Liver (tissue), 9 donors: Measurements from ENCODE around the gene NAV2. TPM values are rescaled to one million over a fixed set of nuclear protein-coding genes. Genes with fewer than 3 reads are reported as not detected.

ENCODE experiments used
- DNase-seq: peaks from one replicate; pipeline ENCODE4 v3.0.0-alpha.2; 2017; ENCODE audit warnings: low spot score
- H3K27ac ChIP-seq, 2 donors: one replicate each; pipeline ENCODE4 v1.7.0; 2013; ENCODE audit warnings: inconsistent platforms in 2 of 2, low read length in 2 of 2, control low read depth in 1 of 2, low read depth in 1 of 2, mild to moderate bottlenecking in 1 of 2
- H3K27me3 ChIP-seq, 4 donors: one replicate each; pipeline versions ENCODE4 v1.6.1 to v1.7.0; 2013; ENCODE audit warnings: low read length in 3 of 4, inconsistent platforms in 1 of 4, mild to moderate bottlenecking in 1 of 4, moderate library complexity in 1 of 4; ENCODE audit not compliant: control insufficient read depth in 4 of 4, insufficient read depth in 4 of 4
- H3K36me3 ChIP-seq, 4 donors: one replicate each; pipeline versions ENCODE4 v1.6.1 to v1.7.0; 2013; ENCODE audit warnings: low read length in 3 of 4, mild to moderate bottlenecking in 3 of 4, low read depth in 1 of 4, moderate library complexity in 1 of 4; ENCODE audit not compliant: control insufficient read depth in 4 of 4, insufficient read depth in 3 of 4
- H3K4me1 ChIP-seq, 4 donors: one replicate each; pipeline versions ENCODE4 v1.6.1 to v1.7.0; 2013; ENCODE audit warnings: low read length in 3 of 4, mild to moderate bottlenecking in 3 of 4, moderate library complexity in 1 of 4; ENCODE audit not compliant: control insufficient read depth in 4 of 4, insufficient read depth in 4 of 4
- H3K4me3 ChIP-seq, 3 donors: one replicate each; pipeline versions ENCODE4 v1.6.1 to v1.7.0; 2013; ENCODE audit warnings: low read length in 3 of 3, control low read depth in 1 of 3, low read depth in 1 of 3, mild to moderate bottlenecking in 1 of 3
- H3K9ac ChIP-seq, 2 donors: one replicate each; pipeline ENCODE4 v1.7.0; 2013; ENCODE audit warnings: low read length in 2 of 2, mild to moderate bottlenecking in 2 of 2, moderate library complexity in 2 of 2, control low read depth in 1 of 2, low read depth in 1 of 2
- H3K9me3 ChIP-seq, 4 donors: one replicate each; pipeline versions ENCODE4 v1.6.1 to v1.7.0; 2013; ENCODE audit warnings: low read length in 3 of 4; ENCODE audit not compliant: control insufficient read depth in 4 of 4
- EGR1 ChIP-seq, 2 donors: IDR thresholded peaks; 2 replicates each; pipeline ENCODE4 v1.6.1; 2016 to 2018; ENCODE audit warnings: antibody characterized with exemption in 2 of 2, low read depth in 2 of 2
- FOXA1 ChIP-seq: IDR thresholded peaks from 2 replicates; pipeline ENCODE4 v1.6.1; 2016; ENCODE audit warnings: antibody characterized with exemption
- FOXA2 ChIP-seq: IDR thresholded peaks from 2 replicates; pipeline ENCODE4 v1.6.1; 2016; ENCODE audit warnings: antibody characterized with exemption
- GABPA ChIP-seq, 2 donors: IDR thresholded peaks in 1 of 2; conservative IDR thresholded peaks in 1 of 2; 2 replicates each; pipeline ENCODE4 v1.6.1; 2016; ENCODE audit warnings: antibody characterized with exemption in 2 of 2, mild to moderate bottlenecking in 1 of 2, moderate library complexity in 1 of 2
- HNF4A ChIP-seq, 2 donors: conservative IDR thresholded peaks; 2 replicates each; pipeline ENCODE4 v1.6.1; 2016; ENCODE audit warnings: antibody characterized with exemption in 2 of 2, mild to moderate bottlenecking in 2 of 2
- HNF4G ChIP-seq: IDR thresholded peaks from 2 replicates; pipeline ENCODE4 v1.6.1; 2016; ENCODE audit warnings: antibody characterized with exemption
- RAD21 ChIP-seq, 2 donors: IDR thresholded peaks; 2 replicates each; pipeline ENCODE4 v1.6.1; 2016; ENCODE audit warnings: antibody characterized with exemption in 2 of 2, mild to moderate bottlenecking in 2 of 2
- RXRA ChIP-seq, 2 donors: IDR thresholded peaks; 2 replicates each; pipeline ENCODE4 v1.6.1; 2017 to 2018; ENCODE audit warnings: antibody characterized with exemption in 2 of 2, mild to moderate bottlenecking in 1 of 2
- TAF1 ChIP-seq: conservative IDR thresholded peaks from 2 replicates; pipeline ENCODE4 v1.6.1; 2016; ENCODE audit warnings: antibody characterized with exemption, mild to moderate bottlenecking
- ZBTB33 ChIP-seq: IDR thresholded peaks from 2 replicates; pipeline ENCODE4 v1.6.1; 2016; ENCODE audit warnings: antibody characterized with exemption
- WGBS: extraction: QIAGEN DNeasy Blood & Tissue Kit; methylation state at CpG from one replicate; pipeline ENCODE4 v1.1.7; 2013; 5-methylcytosine and 5-hydroxymethylcytosine counted together
- polyA plus RNA-seq, 2 donors: library from polyadenylated mRNA; stranded (reverse) in 1 of 2; unstranded in 1 of 2; fragments of 200-250 nt in 1 of 2; fragments of >200 nt in 1 of 2; fragmentation: Nextera tagmentation in 1 of 2; extraction: Ambion mirVana in 1 of 2; gene quantifications; one replicate each; pipeline versions ENCODE4 v1.2.1 to v1.2.3, GENCODE V29; 2013 to 2015
- total RNA-seq, 2 donors: library from RNA; depleted of rRNA; stranded (reverse); fragments of >200 nt; gene quantifications; one replicate each; pipeline ENCODE4 v1.2.3, GENCODE V29; 2014
- TF ChIP-seq, protein P1 (sequence below): IDR thresholded peaks from 2 replicates; pipeline ENCODE4 v1.6.1; 2016; ENCODE audit warnings: antibody characterized with exemption, mild to moderate bottlenecking
- donor health status: healthy.
- donor health status: healthy.
- donor health status: healthy.
- donor health status: healthy.
- donor health status: healthy.

NAV2 gene
- total and polyA plus RNA-seq, 4 donors, result 6.3 to 20.5 (median 11.6) TPM

DNA sequence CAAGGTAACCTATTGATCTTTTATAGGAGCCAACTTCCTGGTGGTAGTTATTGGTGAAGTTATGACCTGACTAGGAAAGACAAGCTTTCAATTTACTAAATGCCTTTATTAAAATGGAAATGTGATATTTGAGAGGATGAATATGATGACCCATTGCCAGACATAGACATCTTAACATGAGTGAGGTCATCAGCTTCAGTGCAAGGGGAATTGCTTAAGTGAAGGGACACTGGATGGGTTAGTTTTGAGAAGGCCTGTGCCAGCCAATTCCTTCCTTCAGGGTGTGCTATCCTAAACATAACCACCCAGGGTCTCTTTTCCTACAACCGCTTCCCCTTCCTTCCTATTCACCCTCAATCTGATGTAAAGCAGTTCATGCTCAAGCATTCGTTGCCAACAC, 21.5 kb downstream of the NAV2 start (continued):
- TF ChIP-seq ZBTB33, result no peak
- TF ChIP-seq GABPA (IDR thresholded peaks at IDR 0.05 in 1 of 2, conservative IDR thresholded peaks at IDR 0.05 in 1 of 2), result no peak
- no peak for TF ChIP-seq RXRA (IDR thresholded peaks at IDR 0.05)

DNA sequence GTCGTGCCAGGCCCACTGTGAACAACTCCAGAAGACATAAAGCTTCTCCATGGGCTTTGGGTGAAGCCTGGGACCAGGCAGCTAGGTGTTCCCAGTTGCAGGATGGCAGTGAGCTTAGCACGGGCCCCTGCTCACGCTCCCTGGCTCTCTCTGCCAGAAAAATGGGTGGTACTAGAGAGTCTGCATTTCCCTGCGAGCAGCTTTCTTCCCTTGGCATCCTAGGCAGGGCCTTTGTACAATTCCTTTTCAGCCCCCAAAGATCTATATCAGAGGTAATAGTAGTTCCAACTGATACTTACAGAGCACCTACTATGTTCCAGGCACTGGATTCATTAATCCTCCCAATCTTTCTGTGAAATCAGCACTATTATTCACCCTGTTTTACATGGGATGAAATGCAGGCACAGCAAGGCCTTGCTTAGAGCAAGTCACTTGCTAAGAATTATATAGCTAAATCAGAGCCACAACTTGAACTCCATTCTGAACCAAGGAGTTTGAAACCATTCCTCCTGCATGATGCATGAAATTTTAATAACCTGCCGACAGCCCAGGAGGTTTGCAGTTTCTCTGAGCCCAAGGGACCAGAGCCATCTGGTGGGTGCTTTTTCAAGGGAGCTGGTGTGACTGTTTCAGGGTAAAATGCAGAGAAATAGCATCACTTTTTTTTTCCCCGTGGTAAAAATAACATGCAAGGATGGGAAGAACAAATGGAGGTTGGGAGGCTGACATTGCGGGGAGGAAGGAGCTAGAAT, 22.7 kb downstream of the NAV2 start:
- Histone ChIP-seq H3K27ac (no peak overlapping the region), H3K9ac (no peak overlapping the region), H3K4me3 (no peak overlapping the region), H3K4me1 (peaks cover 0 to 4% (median 0%) of the 10 kb centered on the region in 4 donors), H3K27me3 (no peaks in the 10 kb centered on the region), H3K36me3 (no peaks in the 10 kb centered on the region), H3K9me3 (no peaks in the 10 kb centered on the region)
- DNase-seq, result no peak
- TF ChIP-seq FOXA1 (no peak), HNF4G (no peak), RAD21 (IDR thresholded peaks at IDR 0.05) (peak in 1 of 2 donors; percentile 32)
- 89% methylated on average over 7 of the region's 7 CpGs for WGBS

DNA sequence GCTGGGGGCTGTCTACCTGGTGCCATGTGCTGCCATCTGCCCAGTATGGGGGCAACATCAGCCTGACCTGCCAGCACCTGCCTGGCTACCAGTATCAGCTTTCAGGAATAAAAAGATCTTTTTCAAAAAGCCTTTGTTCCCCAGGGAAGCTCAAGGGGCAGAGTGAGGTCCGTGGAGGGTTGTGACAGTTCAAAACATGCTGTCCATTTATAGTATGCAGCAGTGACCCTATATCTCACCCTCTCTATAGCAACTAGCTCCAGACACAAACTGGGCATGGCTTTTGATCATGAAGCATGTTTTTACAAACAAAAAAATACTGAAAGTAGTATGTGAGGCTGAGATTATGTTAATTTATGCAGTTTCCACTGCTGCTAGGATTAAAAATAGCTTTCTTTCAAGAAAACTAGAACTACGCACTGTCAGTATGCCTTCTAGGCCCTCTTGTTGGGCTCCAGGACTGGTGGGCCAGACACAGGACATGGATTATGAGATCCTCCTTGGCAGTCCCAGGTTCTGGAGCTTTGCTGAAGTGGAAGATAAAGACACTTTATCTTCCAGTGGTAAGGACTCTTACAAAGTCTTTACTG, 23.4 kb downstream of the NAV2 start:
- no peak for DNase-seq
- no peak overlapping the region for H3K27ac ChIP-seq
- no peak overlapping the region for H3K4me3 ChIP-seq
- TF ChIP-seq, protein P1, sequence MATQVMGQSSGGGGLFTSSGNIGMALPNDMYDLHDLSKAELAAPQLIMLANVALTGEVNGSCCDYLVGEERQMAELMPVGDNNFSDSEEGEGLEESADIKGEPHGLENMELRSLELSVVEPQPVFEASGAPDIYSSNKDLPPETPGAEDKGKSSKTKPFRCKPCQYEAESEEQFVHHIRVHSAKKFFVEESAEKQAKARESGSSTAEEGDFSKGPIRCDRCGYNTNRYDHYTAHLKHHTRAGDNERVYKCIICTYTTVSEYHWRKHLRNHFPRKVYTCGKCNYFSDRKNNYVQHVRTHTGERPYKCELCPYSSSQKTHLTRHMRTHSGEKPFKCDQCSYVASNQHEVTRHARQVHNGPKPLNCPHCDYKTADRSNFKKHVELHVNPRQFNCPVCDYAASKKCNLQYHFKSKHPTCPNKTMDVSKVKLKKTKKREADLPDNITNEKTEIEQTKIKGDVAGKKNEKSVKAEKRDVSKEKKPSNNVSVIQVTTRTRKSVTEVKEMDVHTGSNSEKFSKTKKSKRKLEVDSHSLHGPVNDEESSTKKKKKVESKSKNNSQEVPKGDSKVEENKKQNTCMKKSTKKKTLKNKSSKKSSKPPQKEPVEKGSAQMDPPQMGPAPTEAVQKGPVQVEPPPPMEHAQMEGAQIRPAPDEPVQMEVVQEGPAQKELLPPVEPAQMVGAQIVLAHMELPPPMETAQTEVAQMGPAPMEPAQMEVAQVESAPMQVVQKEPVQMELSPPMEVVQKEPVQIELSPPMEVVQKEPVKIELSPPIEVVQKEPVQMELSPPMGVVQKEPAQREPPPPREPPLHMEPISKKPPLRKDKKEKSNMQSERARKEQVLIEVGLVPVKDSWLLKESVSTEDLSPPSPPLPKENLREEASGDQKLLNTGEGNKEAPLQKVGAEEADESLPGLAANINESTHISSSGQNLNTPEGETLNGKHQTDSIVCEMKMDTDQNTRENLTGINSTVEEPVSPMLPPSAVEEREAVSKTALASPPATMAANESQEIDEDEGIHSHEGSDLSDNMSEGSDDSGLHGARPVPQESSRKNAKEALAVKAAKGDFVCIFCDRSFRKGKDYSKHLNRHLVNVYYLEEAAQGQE, result no peak
- TF ChIP-seq RXRA (IDR thresholded peaks at IDR 0.05) (no peak), EGR1 (IDR thresholded peaks at IDR 0.05; ENCODE audit: low read depth in 2 of 2) (no peak), ZBTB33 (no peak), TAF1 (no peak), FOXA2 (no peak), RAD21 (IDR thresholded peaks at IDR 0.05) (no peak), HNF4A (conservative IDR thresholded peaks at IDR 0.05) (no peak)
- H3K27me3 ChIP-seq, result no peaks in the 10 kb centered on the region
- no peaks in the 10 kb centered on the region for H3K9me3 ChIP-seq
- no peak overlapping the region for H3K9ac ChIP-seq
- H3K36me3 ChIP-seq, result no peaks in the 10 kb centered on the region
- peaks cover 0 to 4% (median 0%) of the 10 kb centered on the region in 4 donors for H3K4me1 ChIP-seq
- WGBS, result 88% methylated on average over 2 of the region's 2 CpGs
